IMR-90 (cell line): ENCODE data around the gene SRP14. TPM values are rescaled to one million over a fixed set of nuclear protein-coding genes. Genes with fewer than 3 reads are reported as not detected.

Source experiments
- ATAC-seq: fragments of 200-7000 bp; cut with Tn5 transposase; 2 replicates; pipeline ENCODE4 v1.9.1; 2020; ENCODE audit warnings: low read depth, mild to moderate bottlenecking, moderate library complexity
- BruUV-seq: library from RNA; stranded (reverse); fragments of 400-500 nt; replicated peaks from 2 replicates; lab custom pipeline; 2021; lab: Mats Ljungman, UMichigan
- CTCF ChIA-PET: fragments of 300-600 bp; formaldehyde crosslinking; extraction: SDS; loops from one replicate; lab custom pipeline; 2021; ENCODE audit warnings: antibody characterized with exemption; lab: Yijun Ruan, JAX
- POLR2A ChIA-PET: fragments of 300-600 bp; sonication (Branson Sonifier 250); formaldehyde crosslinking; loops from one replicate; lab custom pipeline; 2022; ENCODE audit warnings: antibody characterized with exemption; ENCODE audit not compliant: unreplicated experiment; lab: Charles Lee
- DNase-seq: peaks from one replicate; pipeline ENCODE4 v3.0.0; 2013
- H2AFZ ChIP-seq: replicated peaks from 2 replicates; pipeline ENCODE3; 2013; ENCODE audit warnings: low read length, mild to moderate bottlenecking; ENCODE audit not compliant: poor library complexity
- H2AK5ac ChIP-seq: 2 replicates; pipeline ENCODE4 v1.6.1; 2013; ENCODE audit warnings: low read depth, low read length, inconsistent platforms
- H2AK9ac ChIP-seq: replicated peaks from 2 replicates; pipeline ENCODE3; 2013; ENCODE audit warnings: mild to moderate bottlenecking, low read depth, low read length, moderate library complexity; ENCODE audit not compliant: poor library complexity
- H2BK120ac ChIP-seq: 2 replicates; pipeline ENCODE4 v1.6.1; 2013; ENCODE audit warnings: low read depth, low read length, inconsistent platforms
- H2BK15ac ChIP-seq: 3 replicates; pipeline ENCODE4 v1.6.1; 2013; ENCODE audit warnings: low read depth, low read length, inconsistent platforms
- H2BK20ac ChIP-seq: 2 replicates; pipeline ENCODE4 v1.6.1; 2013; ENCODE audit warnings: low read depth, mild to moderate bottlenecking, inconsistent platforms, low read length, moderate library complexity
- H2BK5ac ChIP-seq: 2 replicates; pipeline ENCODE4 v1.6.1; 2013; ENCODE audit warnings: mild to moderate bottlenecking, low read depth, low read length, inconsistent platforms; ENCODE audit not compliant: poor library complexity, severe bottlenecking
- H3K14ac ChIP-seq: replicated peaks from 2 replicates; pipeline ENCODE4 v1.6.1; 2013; ENCODE audit warnings: low read depth, low read length, inconsistent platforms
- H3K18ac ChIP-seq: 2 replicates; pipeline ENCODE4 v1.6.1; 2013; ENCODE audit warnings: low read depth, low read length, control low read depth
- H3K23ac ChIP-seq: 2 replicates; pipeline ENCODE4 v1.6.1; 2013; ENCODE audit warnings: low read depth, low read length, inconsistent platforms
- H3K27ac ChIP-seq: 2 replicates; pipeline ENCODE4 v1.5.1; 2013; ENCODE audit warnings: mild to moderate bottlenecking, control low read depth, low read length; ENCODE audit not compliant: insufficient read depth
- H3K27me3 ChIP-seq: 2 replicates; pipeline ENCODE4 v1.6.1; 2013; ENCODE audit warnings: low read length; ENCODE audit not compliant: control insufficient read depth, insufficient read depth
- H3K36me3 ChIP-seq: 2 replicates; pipeline ENCODE4 v1.6.1; 2013; ENCODE audit warnings: low read length, mixed read lengths; ENCODE audit not compliant: control insufficient read depth, insufficient read depth
- H3K4ac ChIP-seq: 2 replicates; pipeline ENCODE4 v1.6.1; 2013; ENCODE audit warnings: low read depth, low read length, inconsistent platforms
- H3K4me1 ChIP-seq: 2 replicates; pipeline ENCODE4 v1.6.1; 2013; ENCODE audit warnings: low read length, mixed read lengths; ENCODE audit not compliant: control insufficient read depth, insufficient read depth
- H3K4me2 ChIP-seq: 2 replicates; pipeline ENCODE4 v1.6.1; 2013; ENCODE audit warnings: low read depth, mild to moderate bottlenecking, control low read depth, low read length, moderate library complexity
- H3K4me3 ChIP-seq: 2 replicates; pipeline ENCODE4 v1.5.1; 2013; ENCODE audit warnings: low read depth, mild to moderate bottlenecking, control low read depth, low read length, moderate library complexity; ENCODE audit not compliant: insufficient read depth
- H3K56ac ChIP-seq: 2 replicates; pipeline ENCODE4 v1.6.1; 2013; ENCODE audit warnings: low read length, inconsistent platforms; ENCODE audit not compliant: insufficient read depth; ENCODE audit errors: extremely low read depth
- H3K79me1 ChIP-seq, 2 experiments: 2 replicates each; pipeline ENCODE4 v1.6.1; 2013; ENCODE audit warnings: low read length in 2 of 2, inconsistent platforms in 1 of 2, low read depth in 1 of 2
- H3K9ac ChIP-seq: 2 replicates; pipeline ENCODE4 v1.6.1; 2013; ENCODE audit warnings: low read depth, low read length, control low read depth
- H3K9me1 ChIP-seq: 2 replicates; pipeline ENCODE4 v1.6.1; 2013; ENCODE audit warnings: low read length, inconsistent platforms; ENCODE audit not compliant: insufficient read depth
- H3K9me3 ChIP-seq: 2 replicates; pipeline ENCODE4 v1.6.1; 2013; ENCODE audit warnings: low read length; ENCODE audit not compliant: control insufficient read depth, insufficient read depth
- H4K20me1 ChIP-seq: 2 replicates; pipeline ENCODE4 v1.6.1; 2013; ENCODE audit warnings: low read length, inconsistent platforms; ENCODE audit not compliant: insufficient read depth
- H4K5ac ChIP-seq: 2 replicates; pipeline ENCODE4 v1.6.1; 2013; ENCODE audit warnings: mild to moderate bottlenecking, low read depth, low read length, control low read depth
- H4K8ac ChIP-seq, 2 experiments: 2 replicates each; pipeline ENCODE4 v1.6.1; 2013; ENCODE audit warnings: low read depth in 2 of 2, low read length in 2 of 2, control low read depth in 1 of 2, inconsistent platforms in 1 of 2
- H4K91ac ChIP-seq: 2 replicates; pipeline ENCODE4 v1.6.1; 2013; ENCODE audit warnings: low read depth, low read length, inconsistent platforms; ENCODE audit not compliant: insufficient read depth
- BHLHE40 ChIP-seq: fragments of 150-350 bp; IDR thresholded peaks from 2 replicates; pipeline ENCODE4 v1.6.1; 2016; ENCODE audit warnings: mild to moderate bottlenecking, low read depth, low read length
- CEBPB ChIP-seq: IDR thresholded peaks from 2 replicates; pipeline ENCODE4 v1.6.1; 2012; ENCODE audit warnings: low read depth, low read length, improper control_type of control experiment
- FOS ChIP-seq: fragments of 150-350 bp; IDR thresholded peaks from 2 replicates; pipeline ENCODE4 v1.6.1; 2016; ENCODE audit warnings: low read depth, low read length
- WGBS, 2 experiments: methylation state at CpG; one replicate each; pipeline versions ENCODE4 v1.1.5 to v1.1.7; 2013; ENCODE audit warnings: missing lambda C conversion rate in 2 of 2; ENCODE audit not compliant: insufficient read length in 1 of 2; ENCODE audit errors: extremely low coverage in 2 of 2; 5-methylcytosine and 5-hydroxymethylcytosine counted together
- dilution Hi-C: fragments of 300-500 bp; cut with HindIII; formaldehyde crosslinking; loops from one replicate; pipeline ENCODE4 v1.14.3; 2018; ENCODE audit warnings: low sequenced_read_pairs; ENCODE audit not compliant: unreplicated experiment
- in situ Hi-C: fragments of 300-500 bp; cut with MboI; formaldehyde crosslinking; loops from 3 replicates; pipeline ENCODE4 v1.14.3; 2019; ENCODE audit warnings: low sequenced_read_pairs, inconsistent platforms, mixed read lengths
- intact Hi-C: fragments of 100-400 bp; cut with micrococcal nuclease; formaldehyde crosslinking; loops from 2 replicates; pipeline ENCODE4 v1.10.0; 2022
- polyA plus RNA-seq, 3 experiments: library from polyadenylated mRNA; depleted of rRNA; stranded (reverse); fragments of >200 nt; gene quantifications; 2 replicates each; pipeline ENCODE4 v1.2.3, GENCODE V29; 2012; ENCODE audit warnings: low replicate concordance in 1 of 3
- total RNA-seq: library from RNA; depleted of rRNA; stranded (reverse); fragments of >200 nt; gene quantifications from 2 replicates; pipeline ENCODE4 v1.2.3, GENCODE V29; 2012

SRP14 gene
- total and polyA plus RNA-seq, 2 of the 4 experiments (the other 2 are of a cell fraction), result 106 to 295 TPM

DNA sequence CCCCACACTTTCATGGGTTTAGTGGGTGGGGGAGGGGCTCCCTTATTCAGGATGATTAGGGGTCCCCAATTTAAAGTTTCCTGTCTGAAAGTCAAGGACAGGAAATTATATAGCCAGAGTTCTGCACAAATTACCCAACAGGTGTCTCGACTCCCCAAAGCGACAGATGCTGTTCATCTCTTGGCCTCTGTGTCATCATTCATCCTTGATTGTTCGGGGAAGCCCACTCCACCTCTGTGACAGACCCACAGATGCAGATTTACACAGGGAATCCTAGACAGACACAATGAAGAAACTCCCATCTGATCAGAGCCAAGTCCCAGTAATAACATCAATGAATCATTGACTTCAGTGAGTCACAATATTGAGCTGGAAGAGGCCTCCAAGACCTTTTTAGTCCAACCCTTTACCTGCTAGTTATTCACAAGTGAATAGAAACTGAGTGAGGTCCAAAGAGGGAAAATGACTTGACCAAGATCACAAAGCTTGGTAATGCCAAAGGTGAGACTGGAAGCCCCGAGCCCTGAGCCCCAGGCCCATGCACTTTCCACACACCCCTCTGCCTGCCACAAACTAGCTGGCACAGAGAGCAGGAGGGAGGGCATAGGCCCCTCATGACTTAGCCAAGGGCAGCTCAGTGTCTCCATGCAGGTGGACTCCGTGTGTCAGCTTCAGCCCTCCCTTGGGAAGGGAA, 7.9 kb upstream of the SRP14 start:
- no peaks in the 10 kb centered on the region for H4K20me1 ChIP-seq
- WGBS, 2 experiments, result 30% methylated on average over 2 of the region's 5 CpGs; no CpG with 5 or more reads in 1 of the 2 experiments
- peak overlapping the region; percentile 28; the same call in 1 of the 2 replicates for H4K91ac ChIP-seq
- H3K79me1 ChIP-seq, result peaks cover 0 to 30% of the 10 kb centered on the region in 2 experiments; a peak in 3 of 4 replicates
- intact Hi-C loops, result loop anchor here (5.0 kb wide), 1 partner anchor 115 kb away; the partner anchor contains the start of gene BUB1B
- TF ChIP-seq BHLHE40 (no peak; the same call in 1 of the 2 replicates), FOS (peak; percentile 90), CEBPB (peak; percentile 47; the same call in 1 of the 2 replicates)
- peak overlapping the region; percentile 3; the same call in 1 of the 2 replicates for H3K27ac ChIP-seq
- no peak overlapping the region for H3K56ac ChIP-seq
- H3K9ac ChIP-seq, result no peak overlapping the region
- peak overlapping the region in 1 of 2 experiments; percentile 69; a peak in 1 of 4 replicates for H4K8ac ChIP-seq
- H2AK9ac ChIP-seq, result no peak overlapping the region
- peak overlapping the region; percentile 42 for H2BK5ac ChIP-seq
- H2AK5ac ChIP-seq, result peak overlapping the region; percentile 93
- no peaks in the 10 kb centered on the region for H3K27me3 ChIP-seq
- H3K36me3 ChIP-seq, result no peaks in the 10 kb centered on the region
- H2BK20ac ChIP-seq, result peak overlapping the region; percentile 75
- no peak overlapping the region for H3K4me2 ChIP-seq
- H4K5ac ChIP-seq, result peak overlapping the region; percentile 9; the same call in 1 of the 2 replicates
- no peak overlapping the region for H2AFZ ChIP-seq
- peak overlapping the region; percentile 8; the same call in 1 of the 2 replicates for H3K18ac ChIP-seq
- ATAC-seq (peak; percentile 18; the same call in 1 of the 2 replicates), DNase-seq (peak; percentile 84)
- peak overlapping the region; percentile 24; the same call in 1 of the 2 replicates for H3K23ac ChIP-seq
- H3K14ac ChIP-seq, result peak overlapping the region; percentile 69
- peaks cover 26% of the 10 kb centered on the region for H3K9me1 ChIP-seq
- peak overlapping the region; percentile 96 for H3K4ac ChIP-seq
- no peak overlapping the region for H3K4me3 ChIP-seq
- POLR2A ChIA-PET, result no interaction called here
- H2BK120ac ChIP-seq, result peak overlapping the region; percentile 92
- H3K4me1 ChIP-seq, result peaks cover 19% of the 10 kb centered on the region
- BruUV-seq, result no TSS peak
- CTCF ChIA-PET, result interaction anchor here (0.8 to 5.2 kb wide), 7 partner anchors 8 to 228 kb away, joined by 3 to 26 read pairs (median 3); partner anchors contain the start of gene SRP14
- no peak overlapping the region; the same call in 2 of the 3 replicates for H2BK15ac ChIP-seq
- in situ Hi-C loops, result loop anchor here (5.0 to 10.0 kb wide), 3 partner anchors 120 to 378 kb away; no protein-coding TSS in a partner anchor
- H3K9me3 ChIP-seq, result no peaks in the 10 kb centered on the region
- dilution Hi-C loops, result no loop called here
